NT2/D1 (cell line): ENCODE measurements around the gene TMEM161B.

Source experiments
- SUZ12 ChIP-seq: IDR thresholded peaks from 2 replicates; pipeline ENCODE4 v1.6.1; 2011; ENCODE audit not compliant: insufficient read length, insufficient read depth; ENCODE audit errors: extremely low read depth
- YY1 ChIP-seq: IDR thresholded peaks from 2 replicates; pipeline ENCODE4 v1.6.1; 2011; ENCODE audit not compliant: insufficient read length, insufficient read depth
- ZNF274 ChIP-seq: IDR thresholded peaks from 2 replicates; pipeline ENCODE4 v1.6.1; 2011; ENCODE audit warnings: mild to moderate bottlenecking, low read depth, low read length

DNA sequence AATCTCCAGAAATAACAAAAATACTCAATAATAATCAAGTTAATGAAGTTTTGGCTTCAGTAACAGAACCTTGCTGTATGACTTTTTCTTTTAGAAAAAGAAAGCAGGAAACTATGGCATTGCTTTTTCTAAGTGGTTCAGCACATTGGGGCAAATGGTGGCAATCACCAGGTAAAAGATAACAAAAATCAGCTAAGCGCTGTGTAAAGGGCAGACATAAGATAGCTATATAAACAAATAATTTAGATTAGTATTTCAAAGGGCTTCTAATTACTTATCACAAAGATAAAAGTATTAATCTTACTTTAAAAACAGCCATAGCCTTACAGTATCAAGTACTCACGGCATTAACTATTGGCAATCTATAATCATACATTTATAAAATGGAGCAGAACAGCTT lies 10.0 kb downstream of the TMEM161B start:
- TF ChIP-seq ZNF274 (no peak), YY1 (no peak), SUZ12 (no peak)
